ENCODE results near the gene PCK2.
A peak's percentile ranks its signal among the peaks of the same experiment; 100 is the strongest.

The PCK2 gene

GRCh38 chr14:24057867-24058259 lies 36.2 kb upstream of the PCK2 start:
- no peak for TF ChIP-seq CTCF (IDR thresholded peaks at IDR 0.05; ENCODE audit: extremely low read depth, insufficient read depth, missing control alignments)
- in situ Hi-C loops (cut with MboI; ENCODE audit: low pct_unique_long_range_greater_than_20kb, low sequenced_read_pairs, unreplicated experiment): no loop called here
- DNase-seq (ENCODE audit: low spot score): no peak

DNA sequence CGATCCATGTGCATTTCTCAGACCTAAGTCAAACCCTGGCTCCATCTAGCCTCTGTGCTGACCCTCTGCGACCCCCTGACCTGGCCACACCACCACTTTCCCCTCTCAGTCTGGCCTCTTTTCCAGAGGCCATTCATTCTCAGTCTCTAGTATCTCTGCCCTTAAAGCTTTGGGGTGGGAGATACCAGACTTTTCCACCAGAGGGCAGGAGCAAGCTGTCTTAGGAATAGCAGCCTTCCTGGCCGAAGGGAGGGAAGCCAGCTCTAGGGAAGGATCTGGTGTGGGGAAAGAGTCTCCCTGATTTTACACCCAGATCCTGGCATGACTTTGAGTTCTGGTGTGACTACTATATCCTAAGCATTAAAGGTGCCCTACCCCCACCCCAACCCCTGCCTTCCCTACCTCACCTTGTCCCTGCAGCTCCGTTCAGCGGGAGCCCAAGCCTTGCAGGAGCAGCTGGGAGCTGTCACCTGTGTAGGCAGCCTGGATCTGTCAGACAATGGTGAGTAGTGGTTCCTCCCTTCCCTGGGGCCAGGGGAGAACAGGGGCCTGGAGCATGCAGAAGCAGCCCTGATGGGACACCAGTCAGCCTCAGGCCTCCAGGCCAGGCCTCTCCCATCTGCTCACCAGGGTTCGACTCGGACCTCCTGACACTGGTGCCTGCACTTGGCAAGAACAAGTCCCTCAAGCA lies 35.7 kb upstream of the PCK2 start:
- peak; percentile 81 for DNase-seq (ENCODE audit: low spot score)
- in situ Hi-C loops (cut with MboI; ENCODE audit: low pct_unique_long_range_greater_than_20kb, low sequenced_read_pairs, unreplicated experiment): no loop called here
- peak; percentile 74 for TF ChIP-seq CTCF (IDR thresholded peaks at IDR 0.05; ENCODE audit: extremely low read depth, insufficient read depth, missing control alignments)

GRCh38 chr14:24058951-24059475 lies 35.1 kb upstream of the PCK2 start:
- TF ChIP-seq CTCF (IDR thresholded peaks at IDR 0.05; ENCODE audit: extremely low read depth, insufficient read depth, missing control alignments): no peak
- DNase-seq (ENCODE audit: low spot score): no peak
- in situ Hi-C loops (cut with MboI; ENCODE audit: low pct_unique_long_range_greater_than_20kb, low sequenced_read_pairs, unreplicated experiment): no loop called here

DNA sequence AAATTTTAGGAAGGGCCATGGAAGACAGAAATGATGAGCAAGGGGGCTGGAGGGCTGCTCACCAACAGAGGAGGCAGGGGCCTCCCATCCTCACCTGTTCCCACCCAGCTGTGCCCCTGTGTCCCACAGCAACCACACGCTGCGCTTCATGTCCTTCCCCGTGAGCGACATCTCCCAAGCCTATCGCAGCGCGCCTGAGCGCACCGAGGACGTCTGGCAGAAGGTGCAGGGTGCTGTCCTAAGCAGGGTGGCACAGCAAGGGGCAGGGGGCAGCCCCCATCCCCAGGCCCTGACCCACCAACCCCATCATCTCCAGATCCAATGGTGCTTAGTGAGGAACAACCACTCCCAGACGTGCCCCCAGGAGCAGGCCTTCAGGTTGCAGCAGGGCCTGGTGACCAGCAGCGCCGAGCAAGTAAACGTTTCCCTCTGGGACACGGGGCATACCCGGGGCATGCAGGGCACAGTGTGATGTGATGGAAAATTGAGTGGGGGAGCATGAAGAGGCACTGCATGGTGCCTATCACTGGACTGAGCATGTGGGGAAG lies 34.2 kb upstream of the PCK2 start:
- no peak for DNase-seq (ENCODE audit: low spot score)
- TF ChIP-seq CTCF (IDR thresholded peaks at IDR 0.05; ENCODE audit: extremely low read depth, insufficient read depth, missing control alignments): no peak
- in situ Hi-C loops (cut with MboI; ENCODE audit: low pct_unique_long_range_greater_than_20kb, low sequenced_read_pairs, unreplicated experiment): no loop called here

DNA sequence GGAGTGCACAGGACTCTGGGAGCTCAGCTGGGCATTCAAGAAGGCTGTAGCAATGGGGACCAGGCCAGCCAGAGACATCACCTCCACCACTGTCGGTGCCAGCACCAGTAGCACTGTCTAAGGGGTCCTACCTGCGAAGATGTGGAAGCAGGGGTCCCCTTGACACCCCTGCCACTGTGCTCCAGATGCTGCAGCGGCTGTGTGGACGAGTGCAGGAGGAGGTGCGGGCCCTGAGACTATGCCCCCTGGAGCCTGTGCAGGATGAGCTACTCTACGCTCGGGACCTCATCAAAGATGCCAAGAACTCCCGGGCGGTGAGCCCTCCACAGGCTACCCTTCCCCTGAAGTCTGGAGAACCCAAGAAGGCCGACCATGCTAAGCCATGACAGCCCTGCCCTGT lies 33.7 kb upstream of the PCK2 start:
- in situ Hi-C loops (cut with MboI; ENCODE audit: low pct_unique_long_range_greater_than_20kb, low sequenced_read_pairs, unreplicated experiment): no loop called here
- DNase-seq (ENCODE audit: low spot score): no peak
- no peak for TF ChIP-seq CTCF (IDR thresholded peaks at IDR 0.05; ENCODE audit: extremely low read depth, insufficient read depth, missing control alignments)

GRCh38 chr14:24060984-24061913 lies 32.9 kb upstream of the PCK2 start:
- DNase-seq (ENCODE audit: low spot score): no peak
- TF ChIP-seq CTCF (IDR thresholded peaks at IDR 0.05; ENCODE audit: extremely low read depth, insufficient read depth, missing control alignments): no peak
- in situ Hi-C loops (cut with MboI; ENCODE audit: low pct_unique_long_range_greater_than_20kb, low sequenced_read_pairs, unreplicated experiment): no loop called here
